ENCODE results near the gene SPAG17.

Gene SPAG17

DNA sequence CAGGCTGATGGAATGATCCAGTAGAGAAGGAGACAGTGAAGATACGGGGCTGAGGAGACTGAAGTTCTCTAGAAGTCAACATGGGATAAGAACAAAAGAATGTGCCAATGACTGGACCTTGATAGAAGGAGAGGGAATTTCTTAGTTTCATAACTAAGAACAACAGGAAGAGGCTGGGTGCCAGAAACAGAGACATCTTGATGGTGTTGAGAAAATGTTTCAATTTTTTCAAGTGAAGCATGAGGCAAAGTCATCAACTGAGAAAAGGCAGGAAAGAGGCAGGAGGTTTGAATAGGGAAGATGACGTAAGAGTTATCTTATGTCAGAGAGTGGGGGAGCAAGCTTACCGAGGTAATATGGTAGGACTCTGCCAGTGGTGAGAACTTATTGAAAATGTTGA is 80.1 kb downstream of the SPAG17 start:
- H3K79me2 ChIP-seq (ENCODE audit: insufficient read depth, low read length) = no peaks in the 10 kb centered on the region
- H3K27ac ChIP-seq (ENCODE audit: low read depth, low read length) = no peak overlapping the region
- no peak overlapping the region for H3K4me2 ChIP-seq (ENCODE audit: low read depth, low read length, poor library complexity, severe bottlenecking)
- no peak overlapping the region for H3K9ac ChIP-seq (ENCODE audit: low read length)
- no peaks in the 10 kb centered on the region for H3K9me3 ChIP-seq (ENCODE audit: insufficient read depth, low read length)
- no peak overlapping the region for H3K4me3 ChIP-seq (ENCODE audit: insufficient read depth, low read length, poor library complexity, severe bottlenecking)
- no peaks in the 10 kb centered on the region for H3K36me3 ChIP-seq (ENCODE audit: low read length)
- TF ChIP-seq, protein P1, sequence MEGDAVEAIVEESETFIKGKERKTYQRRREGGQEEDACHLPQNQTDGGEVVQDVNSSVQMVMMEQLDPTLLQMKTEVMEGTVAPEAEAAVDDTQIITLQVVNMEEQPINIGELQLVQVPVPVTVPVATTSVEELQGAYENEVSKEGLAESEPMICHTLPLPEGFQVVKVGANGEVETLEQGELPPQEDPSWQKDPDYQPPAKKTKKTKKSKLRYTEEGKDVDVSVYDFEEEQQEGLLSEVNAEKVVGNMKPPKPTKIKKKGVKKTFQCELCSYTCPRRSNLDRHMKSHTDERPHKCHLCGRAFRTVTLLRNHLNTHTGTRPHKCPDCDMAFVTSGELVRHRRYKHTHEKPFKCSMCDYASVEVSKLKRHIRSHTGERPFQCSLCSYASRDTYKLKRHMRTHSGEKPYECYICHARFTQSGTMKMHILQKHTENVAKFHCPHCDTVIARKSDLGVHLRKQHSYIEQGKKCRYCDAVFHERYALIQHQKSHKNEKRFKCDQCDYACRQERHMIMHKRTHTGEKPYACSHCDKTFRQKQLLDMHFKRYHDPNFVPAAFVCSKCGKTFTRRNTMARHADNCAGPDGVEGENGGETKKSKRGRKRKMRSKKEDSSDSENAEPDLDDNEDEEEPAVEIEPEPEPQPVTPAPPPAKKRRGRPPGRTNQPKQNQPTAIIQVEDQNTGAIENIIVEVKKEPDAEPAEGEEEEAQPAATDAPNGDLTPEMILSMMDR (IDR thresholded peaks at IDR 0.05; ENCODE audit: insufficient read depth, low read length, poor library complexity, severe bottlenecking) = no peak
- no peak for TF ChIP-seq EZH2phosphoT487 (conservative IDR thresholded peaks at IDR 0.05; ENCODE audit: low read length)
- H3F3A ChIP-seq (ENCODE audit: insufficient read depth) = no peaks in the 10 kb centered on the region
- H3K9me2 ChIP-seq (replicated peaks; ENCODE audit: insufficient read depth, low read length) = no peaks in the 10 kb centered on the region
- H2AFZ ChIP-seq (ENCODE audit: low read depth, low read length, severe bottlenecking) = no peak overlapping the region
- no peaks in the 10 kb centered on the region for H4K20me1 ChIP-seq (ENCODE audit: low read depth, low read length)
- H3K27me3 ChIP-seq (ENCODE audit: low read length) = no peaks in the 10 kb centered on the region

DNA sequence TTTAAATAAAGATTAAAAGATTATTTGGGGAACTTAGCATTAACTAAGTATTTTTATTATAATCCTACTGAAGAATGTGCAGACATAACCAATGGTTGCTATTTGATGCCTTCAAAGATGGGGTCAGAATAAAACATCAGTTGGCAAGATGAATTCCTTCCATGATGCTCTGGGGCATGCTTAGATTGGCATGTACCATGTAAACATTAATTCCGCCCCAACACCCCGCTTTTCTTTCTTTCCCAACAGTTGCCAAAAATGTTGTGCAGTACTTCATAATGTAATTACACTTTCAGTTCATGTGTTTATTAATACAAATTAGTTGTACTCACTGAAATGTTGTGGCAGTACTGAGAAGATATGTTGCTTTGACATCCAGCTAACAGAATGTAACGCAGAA is 82.6 kb downstream of the SPAG17 start:
- H2AFZ ChIP-seq (ENCODE audit: low read depth, low read length, severe bottlenecking) = no peak overlapping the region
- no peaks in the 10 kb centered on the region for H3K27me3 ChIP-seq (ENCODE audit: low read length)
- no peak overlapping the region for H3K9ac ChIP-seq (ENCODE audit: low read length)
- H3K4me2 ChIP-seq (ENCODE audit: low read depth, low read length, poor library complexity, severe bottlenecking) = no peak overlapping the region
- no peaks in the 10 kb centered on the region for H3K9me2 ChIP-seq (replicated peaks; ENCODE audit: insufficient read depth, low read length)
- H3K9me3 ChIP-seq (ENCODE audit: insufficient read depth, low read length) = no peaks in the 10 kb centered on the region
- H3F3A ChIP-seq (ENCODE audit: insufficient read depth) = no peaks in the 10 kb centered on the region
- no peaks in the 10 kb centered on the region for H4K20me1 ChIP-seq (ENCODE audit: low read depth, low read length)
- no peaks in the 10 kb centered on the region for H3K36me3 ChIP-seq (ENCODE audit: low read length)
- no peak for TF ChIP-seq EZH2phosphoT487 (conservative IDR thresholded peaks at IDR 0.05; ENCODE audit: low read length)
- TF ChIP-seq, protein P1 (IDR thresholded peaks at IDR 0.05; ENCODE audit: insufficient read depth, low read length, poor library complexity, severe bottlenecking) = no peak
- H3K27ac ChIP-seq (ENCODE audit: low read depth, low read length) = no peak overlapping the region
- H3K4me3 ChIP-seq (ENCODE audit: insufficient read depth, low read length, poor library complexity, severe bottlenecking) = no peak overlapping the region
- H3K79me2 ChIP-seq (ENCODE audit: insufficient read depth, low read length) = no peaks in the 10 kb centered on the region

DNA sequence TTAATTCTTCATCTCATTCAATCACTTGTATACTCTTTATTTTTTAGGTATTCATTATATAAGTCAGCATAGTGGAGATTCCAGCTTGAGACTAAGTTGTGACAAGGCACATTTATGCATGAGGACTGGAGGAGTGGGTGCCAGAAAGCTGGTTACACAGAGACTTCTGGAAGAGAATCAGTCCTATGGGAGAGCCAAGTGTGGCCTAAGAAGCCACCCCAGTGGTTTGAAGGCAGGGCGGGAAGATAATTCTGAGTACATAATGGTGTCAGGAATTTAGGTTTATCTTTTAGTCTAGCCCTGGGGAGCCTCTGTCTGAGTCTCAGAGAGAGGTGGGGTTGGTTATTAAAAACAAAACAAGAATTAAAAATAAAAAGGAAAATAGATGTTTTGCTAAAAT is 83.0 kb downstream of the SPAG17 start:
- Histone ChIP-seq H3K79me2 (ENCODE audit: insufficient read depth, low read length) (no peaks in the 10 kb centered on the region), H3K9me3 (ENCODE audit: insufficient read depth, low read length) (no peaks in the 10 kb centered on the region), H3K9ac (ENCODE audit: low read length) (no peak overlapping the region), H3K4me3 (ENCODE audit: insufficient read depth, low read length, poor library complexity, severe bottlenecking) (no peak overlapping the region), H3K9me2 (replicated peaks; ENCODE audit: insufficient read depth, low read length) (no peaks in the 10 kb centered on the region), H3K36me3 (ENCODE audit: low read length) (no peaks in the 10 kb centered on the region), H3K27ac (ENCODE audit: low read depth, low read length) (no peak overlapping the region), H3K27me3 (ENCODE audit: low read length) (no peaks in the 10 kb centered on the region), H3K4me2 (ENCODE audit: low read depth, low read length, poor library complexity, severe bottlenecking) (no peak overlapping the region), H3F3A (ENCODE audit: insufficient read depth) (no peaks in the 10 kb centered on the region), H4K20me1 (ENCODE audit: low read depth, low read length) (no peaks in the 10 kb centered on the region), H2AFZ (ENCODE audit: low read depth, low read length, severe bottlenecking) (no peak overlapping the region)
- TF ChIP-seq EZH2phosphoT487 (conservative IDR thresholded peaks at IDR 0.05; ENCODE audit: low read length) = no peak
- TF ChIP-seq, protein P1 (IDR thresholded peaks at IDR 0.05; ENCODE audit: insufficient read depth, low read length, poor library complexity, severe bottlenecking) = no peak

DNA sequence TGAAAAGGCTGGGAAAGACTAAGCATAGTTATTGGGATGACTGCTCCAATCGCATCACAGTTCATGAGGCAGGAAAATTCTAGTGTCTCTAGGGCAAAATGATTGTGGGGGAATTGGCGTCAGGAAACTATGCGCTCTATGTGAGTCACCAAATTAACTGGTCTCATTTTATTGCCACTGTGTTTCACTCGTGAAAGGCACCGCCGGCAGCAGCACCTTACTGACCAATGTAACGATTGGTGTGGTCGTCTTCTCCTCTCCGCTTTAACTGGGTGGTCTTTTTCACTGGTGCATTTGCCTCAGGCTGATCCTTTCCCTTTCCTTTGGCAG is 83.5 kb downstream of the SPAG17 start:
- no peaks in the 10 kb centered on the region for H4K20me1 ChIP-seq (ENCODE audit: low read depth, low read length)
- H3K36me3 ChIP-seq (ENCODE audit: low read length) = no peaks in the 10 kb centered on the region
- H3K9me3 ChIP-seq (ENCODE audit: insufficient read depth, low read length) = no peaks in the 10 kb centered on the region
- TF ChIP-seq EZH2phosphoT487 (conservative IDR thresholded peaks at IDR 0.05; ENCODE audit: low read length) = no peak
- TF ChIP-seq, protein P1 (IDR thresholded peaks at IDR 0.05; ENCODE audit: insufficient read depth, low read length, poor library complexity, severe bottlenecking) = no peak
- no peak overlapping the region for H3K4me2 ChIP-seq (ENCODE audit: low read depth, low read length, poor library complexity, severe bottlenecking)
- H3K9me2 ChIP-seq (replicated peaks; ENCODE audit: insufficient read depth, low read length) = no peaks in the 10 kb centered on the region
- no peak overlapping the region for H3K27ac ChIP-seq (ENCODE audit: low read depth, low read length)
- no peaks in the 10 kb centered on the region for H3K79me2 ChIP-seq (ENCODE audit: insufficient read depth, low read length)
- H3K27me3 ChIP-seq (ENCODE audit: low read length) = no peaks in the 10 kb centered on the region
- H3K9ac ChIP-seq (ENCODE audit: low read length) = no peak overlapping the region
- no peaks in the 10 kb centered on the region for H3F3A ChIP-seq (ENCODE audit: insufficient read depth)
- H3K4me3 ChIP-seq (ENCODE audit: insufficient read depth, low read length, poor library complexity, severe bottlenecking) = no peak overlapping the region
- H2AFZ ChIP-seq (ENCODE audit: low read depth, low read length, severe bottlenecking) = no peak overlapping the region
